Immature natural killer cell (primary cell): ENCODE results near the gene NXN. TPM values are rescaled to one million over a fixed set of nuclear protein-coding genes. Genes with fewer than 3 reads are reported as not detected.
A peak's percentile ranks its signal among the peaks of the same experiment; 100 is the strongest.
"Not testable (repeated sequence)": the region's sequence is repeated elsewhere in the genome, so short reads cannot be mapped to it uniquely, and the experiment has no call there.

Source experiments
- DNase-seq, 3 donors: peaks; one replicate each; pipeline ENCODE4 v3.0.0; 2022; ENCODE audit warnings: mixed read lengths in 1 of 3
- H3K27ac Mint-ChIP-seq, 6 donors: one replicate each; pipeline ENCODE4 v1.8.0; 2020; ENCODE audit warnings: mixed read lengths in 6 of 6, mild to moderate bottlenecking in 5 of 6, inconsistent platforms in 4 of 6, moderate library complexity in 3 of 6
- H3K27me3 Mint-ChIP-seq, 3 donors: one replicate each; pipeline ENCODE4 v1.8.0; 2020 to 2021; ENCODE audit warnings: low read depth in 3 of 3, mild to moderate bottlenecking in 3 of 3, mixed read lengths in 3 of 3, moderate library complexity in 3 of 3, inconsistent platforms in 1 of 3
- H3K36me3 Mint-ChIP-seq, 3 donors: one replicate each; pipeline ENCODE4 v1.8.0; 2020; ENCODE audit warnings: mixed read lengths in 3 of 3, inconsistent platforms in 2 of 3, mild to moderate bottlenecking in 2 of 3
- H3K4me1 Mint-ChIP-seq, 2 donors: one replicate each; pipeline ENCODE4 v1.8.0; 2020; ENCODE audit warnings: inconsistent platforms in 2 of 2, mild to moderate bottlenecking in 2 of 2, mixed read lengths in 2 of 2, moderate library complexity in 1 of 2
- H3K4me3 Mint-ChIP-seq, 5 donors: one replicate each; pipeline ENCODE4 v1.8.0; 2020; ENCODE audit warnings: mild to moderate bottlenecking in 5 of 5, mixed read lengths in 5 of 5, inconsistent platforms in 3 of 5, moderate library complexity in 3 of 5
- H3K9me3 Mint-ChIP-seq, 6 donors: one replicate each; pipeline ENCODE4 v1.8.0; 2020; ENCODE audit warnings: mild to moderate bottlenecking in 6 of 6, mixed read lengths in 6 of 6, inconsistent platforms in 4 of 6, moderate library complexity in 3 of 6
- polyA plus RNA-seq, 3 donors: library from polyadenylated mRNA; unstranded; fragments of 300-500 nt; fragmentation: Illumina TruSeq; gene quantifications; one replicate each; pipeline ENCODE4 v1.2.3, GENCODE V29; 2021

Gene NXN
- polyA plus RNA-seq, 3 donors from 2014 or later, result 0.19 TPM; not detected in 2

DNA sequence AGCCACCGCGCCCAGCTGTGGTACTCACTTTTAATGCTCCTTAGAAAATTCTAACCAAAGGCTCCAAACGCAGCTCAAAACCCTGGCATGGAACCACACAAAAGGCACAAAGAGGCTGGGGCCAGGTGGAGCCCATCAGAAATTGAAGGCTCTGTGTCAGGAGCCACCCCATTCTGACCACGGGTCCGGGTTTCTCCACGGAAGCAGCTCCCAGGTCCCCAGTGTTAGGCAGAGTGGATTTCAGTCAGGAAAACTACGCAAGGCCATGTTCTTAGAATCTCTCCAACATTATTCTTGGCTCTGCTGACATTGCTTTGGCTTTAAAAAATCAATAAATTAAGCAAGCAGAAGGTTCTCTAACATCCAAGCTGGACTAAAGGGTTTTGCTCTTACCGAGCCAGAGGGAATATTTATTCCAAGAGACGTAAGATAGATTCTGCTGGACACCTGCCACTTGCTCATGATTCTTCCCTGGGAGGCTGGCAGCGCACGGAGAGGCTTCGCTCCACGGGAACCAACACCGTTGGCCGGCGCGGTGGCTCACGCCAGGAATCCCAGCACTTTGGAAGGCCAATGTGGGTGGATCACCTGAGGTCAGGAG, 93.5 kb downstream of the NXN start:
- no peak for DNase-seq
- Mint-ChIP-seq H3K27ac (no peak overlapping the region), H3K4me3 (no peak overlapping the region), H3K4me1 (no peaks in the 10 kb centered on the region), H3K27me3 (peaks cover 8 to 12% (median 11%) of the 10 kb centered on the region in 3 donors), H3K9me3 (no peaks in the 10 kb centered on the region), H3K36me3 (no peaks in the 10 kb centered on the region)

GRCh38 chr17:883586-883962, 96.0 kb downstream of the NXN start:
- no peaks in the 10 kb centered on the region for H3K36me3 Mint-ChIP-seq
- no peak overlapping the region for H3K27ac Mint-ChIP-seq
- peaks cover 2 to 13% (median 8%) of the 10 kb centered on the region in 3 donors for H3K27me3 Mint-ChIP-seq
- DNase-seq, result no peak
- H3K4me3 Mint-ChIP-seq, result no peak overlapping the region
- no peaks in the 10 kb centered on the region for H3K9me3 Mint-ChIP-seq
- peaks cover 0 to 5% of the 10 kb centered on the region in 2 donors for H3K4me1 Mint-ChIP-seq

GRCh38 chr17:882827-883585, 96.6 kb downstream of the NXN start:
- Mint-ChIP-seq H3K4me1 (peaks cover 0 to 5% of the 10 kb centered on the region in 2 donors), H3K27ac (no peak overlapping the region), H3K4me3 (no peak overlapping the region), H3K9me3 (no peaks in the 10 kb centered on the region), H3K27me3 (peaks cover 2 to 15% (median 8%) of the 10 kb centered on the region in 3 donors), H3K36me3 (no peaks in the 10 kb centered on the region)
- DNase-seq, result no peak

GRCh38 chr17:881778-882177, 97.8 kb downstream of the NXN start:
- peaks cover 6 to 15% (median 9%) of the 10 kb centered on the region in 3 donors for H3K27me3 Mint-ChIP-seq
- no peaks in the 10 kb centered on the region for H3K36me3 Mint-ChIP-seq
- no peak overlapping the region for H3K4me3 Mint-ChIP-seq
- DNase-seq, result no peak
- H3K4me1 Mint-ChIP-seq, result peaks cover 0 to 5% of the 10 kb centered on the region in 2 donors
- H3K27ac Mint-ChIP-seq, result no peak overlapping the region
- H3K9me3 Mint-ChIP-seq, result no peaks in the 10 kb centered on the region

GRCh38 chr17:880443-881269, 98.9 kb downstream of the NXN start:
- H3K27me3 Mint-ChIP-seq, result peaks cover 6 to 15% (median 9%) of the 10 kb centered on the region in 3 donors
- H3K4me3 Mint-ChIP-seq, result no peak overlapping the region
- H3K27ac Mint-ChIP-seq, result no peak overlapping the region
- H3K4me1 Mint-ChIP-seq, result peaks cover 5 to 10% of the 10 kb centered on the region in 2 donors
- H3K36me3 Mint-ChIP-seq, result no peaks in the 10 kb centered on the region
- H3K9me3 Mint-ChIP-seq, result no peaks in the 10 kb centered on the region
- DNase-seq, result no peak

DNA sequence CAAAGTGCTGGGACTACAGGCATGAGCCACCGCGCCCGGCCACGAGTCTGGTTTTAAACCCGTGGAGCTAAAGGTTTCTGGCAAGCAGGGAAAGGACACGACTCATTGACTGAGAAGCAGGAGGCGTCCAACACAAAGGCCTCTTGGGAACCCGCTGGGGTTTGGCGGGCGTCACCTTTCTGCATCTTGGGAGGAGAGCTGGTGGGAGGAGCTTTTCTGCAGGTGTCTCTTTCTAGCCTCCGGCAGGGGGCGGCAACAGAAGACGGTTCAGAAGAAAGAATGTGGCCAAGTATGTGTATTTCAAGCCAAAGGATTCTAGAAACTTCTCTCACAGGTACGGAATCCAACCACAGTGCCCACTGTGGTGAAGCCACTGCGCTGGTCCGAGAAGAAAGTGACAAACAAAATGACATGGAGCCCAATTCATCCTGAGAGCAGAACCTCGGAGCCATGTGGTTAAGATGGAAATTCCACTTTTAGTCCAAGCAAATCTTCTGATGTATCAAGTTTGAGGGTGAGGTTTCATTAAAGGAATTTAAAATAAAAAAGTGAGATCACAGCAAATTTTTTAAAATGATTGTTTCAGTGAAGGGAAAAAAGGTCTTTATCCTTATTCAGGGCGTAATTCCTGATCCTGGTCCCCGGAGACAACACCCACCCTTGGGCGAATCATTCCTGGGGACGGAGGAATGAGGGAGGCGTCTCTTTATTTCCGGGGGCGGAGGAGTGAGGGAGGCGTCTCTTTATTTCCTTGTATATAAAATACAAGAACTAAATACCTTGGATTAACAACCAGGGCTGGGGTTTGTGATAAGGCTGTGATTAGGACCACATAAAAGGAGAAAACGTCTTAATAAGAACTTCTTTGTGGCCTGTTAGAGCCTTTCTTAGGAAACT, 99.8 kb downstream of the NXN start:
- H3K27me3 Mint-ChIP-seq, result peaks cover 6 to 11% (median 9%) of the 10 kb centered on the region in 3 donors
- no peaks in the 10 kb centered on the region for H3K9me3 Mint-ChIP-seq
- DNase-seq, result peak; percentile 32 to 56 (median 48)
- peaks cover 5 to 10% of the 10 kb centered on the region in 2 donors for H3K4me1 Mint-ChIP-seq
- H3K4me3 Mint-ChIP-seq, result no peak overlapping the region
- no peaks in the 10 kb centered on the region for H3K36me3 Mint-ChIP-seq
- no peak overlapping the region for H3K27ac Mint-ChIP-seq

- no peak overlapping the region for H3K27ac Mint-ChIP-seq
- H3K4me1 Mint-ChIP-seq, result peaks cover 5 to 10% of the 10 kb centered on the region in 2 donors
- peaks cover 6 to 10% (median 7%) of the 10 kb centered on the region in 3 donors for H3K27me3 Mint-ChIP-seq
- H3K4me3 Mint-ChIP-seq, result no peak overlapping the region
- no peaks in the 10 kb centered on the region for H3K9me3 Mint-ChIP-seq
- DNase-seq, result no peak
- H3K36me3 Mint-ChIP-seq, result no peaks in the 10 kb centered on the region
These were observed 101.9 kb downstream of the NXN start for GRCh38 chr17:877630-878029.

GRCh38 chr17:876272-876671, 103.3 kb downstream of the NXN start:
- no peak overlapping the region for H3K27ac Mint-ChIP-seq
- no peak for DNase-seq
- peak overlapping the region in 2 of 5 donors; percentile 15 to 48 for H3K4me3 Mint-ChIP-seq
- H3K9me3 Mint-ChIP-seq, result peaks cover 0 to 5% (median 0%) of the 10 kb centered on the region in 6 donors
- H3K27me3 Mint-ChIP-seq, result peaks cover 7 to 10% (median 8%) of the 10 kb centered on the region in 3 donors
- peaks cover 0 to 4% (median 0%) of the 10 kb centered on the region in 3 donors for H3K36me3 Mint-ChIP-seq
- H3K4me1 Mint-ChIP-seq, result peaks cover 5 to 10% of the 10 kb centered on the region in 2 donors

DNA sequence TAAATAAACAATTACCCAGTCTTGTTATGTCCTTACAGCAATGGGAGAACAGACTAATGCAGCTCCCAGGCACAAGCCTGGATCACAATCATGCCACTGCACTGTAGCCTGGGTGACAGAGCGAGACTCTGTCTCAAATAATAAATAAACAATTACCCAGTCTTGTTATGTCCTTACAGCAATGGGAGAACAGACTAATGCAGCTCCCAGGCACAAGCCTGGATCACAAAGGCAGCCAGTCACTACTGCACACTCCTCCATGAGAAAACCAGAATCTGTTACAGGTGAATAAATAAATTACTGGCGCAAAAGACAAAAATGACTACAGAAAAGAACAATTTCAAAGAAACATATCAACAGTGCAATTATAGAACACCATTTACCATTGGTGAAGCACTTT, 105.0 kb downstream of the NXN start:
- not testable (repeated sequence) for H3K27ac Mint-ChIP-seq, H3K9me3 Mint-ChIP-seq, DNase-seq, H3K36me3 Mint-ChIP-seq, H3K4me1 Mint-ChIP-seq, H3K4me3 Mint-ChIP-seq
- peaks cover 7 to 11% (median 9%) of the 10 kb centered on the region in 3 donors for H3K27me3 Mint-ChIP-seq

DNA sequence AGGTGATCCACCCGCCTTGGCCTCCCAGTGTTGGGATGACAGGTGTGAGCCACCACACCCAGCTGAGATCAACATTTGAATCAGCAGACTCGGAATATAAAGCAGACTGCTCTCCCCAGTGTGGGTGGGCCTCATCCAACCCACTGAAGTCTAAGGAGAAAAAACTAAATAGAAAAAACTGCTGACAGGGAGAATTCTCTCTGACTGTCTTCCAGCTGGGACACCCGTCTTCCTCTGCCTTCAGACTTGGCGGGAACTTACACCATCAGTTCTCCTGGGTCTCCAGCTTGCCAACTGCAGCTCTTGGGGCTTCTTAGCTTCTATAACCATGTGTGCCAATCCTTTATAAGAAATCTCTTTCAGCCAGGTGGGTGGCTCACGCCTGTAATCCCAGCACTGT, 106.7 kb downstream of the NXN start:
- peaks cover 9 to 11% (median 11%) of the 10 kb centered on the region in 3 donors for H3K27me3 Mint-ChIP-seq
- no peak for DNase-seq
- peaks cover 0 to 5% (median 0%) of the 10 kb centered on the region in 6 donors for H3K9me3 Mint-ChIP-seq
- H3K27ac Mint-ChIP-seq, result no peak overlapping the region
- H3K4me1 Mint-ChIP-seq, result peaks cover 5% of the 10 kb centered on the region in 2 donors
- H3K36me3 Mint-ChIP-seq, result peaks cover 0 to 4% (median 0%) of the 10 kb centered on the region in 3 donors
- no peak overlapping the region for H3K4me3 Mint-ChIP-seq

GRCh38 chr17:871751-872519, 107.6 kb downstream of the NXN start:
- Mint-ChIP-seq H3K9me3 (peaks cover 0 to 5% (median 0%) of the 10 kb centered on the region in 6 donors), H3K27me3 (peaks cover 3 to 13% (median 8%) of the 10 kb centered on the region in 3 donors), H3K4me1 (peaks cover 5% of the 10 kb centered on the region in 2 donors), H3K27ac (peak overlapping the region in 1 of 6 donors; percentile 31), H3K36me3 (peaks cover 0 to 4% (median 0%) of the 10 kb centered on the region in 3 donors), H3K4me3 (no peak overlapping the region)
- DNase-seq, result no peak
